ENCODE data around the gene AGTRAP. TPM values are rescaled to one million over a fixed set of nuclear protein-coding genes. Genes with fewer than 3 reads are reported as not detected.

Gene AGTRAP
- total and polyA plus RNA-seq, 2 of the 8 experiments (the other 6 are each of a cell fraction or from before 2014, with no cell fraction given), result 69.7 to 192 TPM

DNA sequence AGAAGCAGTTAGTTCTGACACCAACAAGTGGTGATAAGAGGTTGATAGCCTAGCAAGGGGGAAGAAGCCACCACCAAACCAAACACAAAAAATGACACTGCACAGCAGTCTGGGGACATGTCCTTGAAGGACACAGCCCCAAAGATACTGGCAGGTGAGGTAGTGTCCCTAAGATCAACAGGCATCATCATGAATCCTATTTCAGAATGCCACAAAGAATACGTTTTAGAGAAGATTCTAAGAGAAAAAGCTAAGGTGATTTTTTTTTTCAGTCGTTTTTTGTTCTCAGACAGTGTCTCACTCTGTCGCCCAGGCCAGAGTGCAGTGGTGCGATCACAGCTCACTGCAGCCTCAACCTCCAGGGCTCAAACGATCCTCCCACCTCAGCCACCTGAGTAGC is 50.2 kb downstream of the AGTRAP start (continued):
- TF ChIP-seq, protein P1, sequence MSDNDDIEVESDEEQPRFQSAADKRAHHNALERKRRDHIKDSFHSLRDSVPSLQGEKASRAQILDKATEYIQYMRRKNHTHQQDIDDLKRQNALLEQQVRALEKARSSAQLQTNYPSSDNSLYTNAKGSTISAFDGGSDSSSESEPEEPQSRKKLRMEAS (IDR thresholded peaks at IDR 0.05), result no peak

Data from H1 (cell line).